DND-41 (cell line): ENCODE measurements around the gene CALR.

Source experiments
- ATAC-seq: fragments of 200-7000 bp; cut with Tn5 transposase; 3 replicates; pipeline ENCODE4 v1.9.1; 2021; ENCODE audit warnings: low read depth; ENCODE audit not compliant: insufficient read depth
- DNase-seq: peaks from one replicate; pipeline ENCODE4 v3.0.0-alpha.2; 2020
- H2AFZ ChIP-seq: 2 replicates; pipeline ENCODE4 v1.6.0; 2012; ENCODE audit warnings: low read depth, low read length
- H3K27ac ChIP-seq: 2 replicates; pipeline ENCODE4 v1.5.1; 2012; ENCODE audit warnings: low read length, inconsistent platforms
- H3K27me3 ChIP-seq: fragments of 200-600 bp; sonication (generic); 2 replicates; pipeline ENCODE4 v1.6.0; 2012; ENCODE audit warnings: low read length, mild to moderate bottlenecking, inconsistent platforms; ENCODE audit not compliant: insufficient read depth, poor library complexity
- H3K36me3 ChIP-seq: 2 replicates; pipeline ENCODE4 v1.5.1; 2012; ENCODE audit warnings: low read length, inconsistent platforms; ENCODE audit not compliant: insufficient read depth
- H3K4me1 ChIP-seq: 2 replicates; pipeline ENCODE4 v1.5.1; 2012; ENCODE audit warnings: mild to moderate bottlenecking, low read length; ENCODE audit not compliant: insufficient read depth
- H3K4me2 ChIP-seq: 2 replicates; pipeline ENCODE4 v1.6.0; 2012; ENCODE audit warnings: mild to moderate bottlenecking, moderate library complexity, low read length, inconsistent platforms; ENCODE audit not compliant: insufficient read depth
- H3K4me3 ChIP-seq, 2 experiments: fragments of 200-600 bp in 1 of 2; shearing (Covaris generic) in 1 of 2; 2 replicates each; pipeline ENCODE4 v1.5.1; 2012 to 2016; ENCODE audit warnings: inconsistent platforms in 2 of 2, low read length in 2 of 2, mild to moderate bottlenecking in 2 of 2, low read depth in 1 of 2, moderate library complexity in 1 of 2
- H3K79me2 ChIP-seq: 2 replicates; pipeline ENCODE4 v1.6.0; 2012; ENCODE audit warnings: low read length, inconsistent platforms; ENCODE audit not compliant: insufficient read depth
- H3K9ac ChIP-seq: 2 replicates; pipeline ENCODE4 v1.6.0; 2012; ENCODE audit warnings: low read depth, mild to moderate bottlenecking, inconsistent platforms, low read length, moderate library complexity
- H3K9me3 ChIP-seq: 2 replicates; pipeline ENCODE4 v1.5.1; 2012; ENCODE audit warnings: low read length, moderate library complexity, mild to moderate bottlenecking, inconsistent platforms; ENCODE audit not compliant: insufficient read depth, severe bottlenecking
- H4K20me1 ChIP-seq: 2 replicates; pipeline ENCODE4 v1.6.0; 2012; ENCODE audit warnings: low read length; ENCODE audit not compliant: insufficient read depth
- CTCF ChIP-seq: IDR thresholded peaks from 2 replicates; pipeline ENCODE4 v1.5.1; 2012; ENCODE audit warnings: borderline replicate concordance, low read length, moderate library complexity, mild to moderate bottlenecking; ENCODE audit not compliant: poor library complexity, severe bottlenecking; ENCODE audit errors: extremely low read depth
- EZH2 ChIP-seq: IDR thresholded peaks from 3 replicates; pipeline ENCODE4 v1.6.1; 2012; ENCODE audit warnings: borderline replicate concordance, low read depth, mild to moderate bottlenecking, moderate library complexity, low read length, inconsistent platforms; ENCODE audit not compliant: severe bottlenecking

The CALR gene

GRCh38 chr19:12930002-12930645, 8.3 kb upstream of the CALR start:
- H3K27me3 ChIP-seq: no peaks in the 10 kb centered on the region
- no peak for ATAC-seq
- peaks cover 65% of the 10 kb centered on the region for H3K36me3 ChIP-seq
- DNase-seq: no peak
- no peak overlapping the region for H3K4me3 ChIP-seq
- TF ChIP-seq EZH2 (no peak), CTCF (peak; percentile 37)
- H4K20me1 ChIP-seq: peaks cover 26% of the 10 kb centered on the region
- no peaks in the 10 kb centered on the region for H3K9me3 ChIP-seq
- H3K27ac ChIP-seq: no peak overlapping the region; the same call in 1 of the 2 replicates
- H3K79me2 ChIP-seq: peaks cover 54% of the 10 kb centered on the region
- H3K9ac ChIP-seq: no peak overlapping the region
- H3K4me2 ChIP-seq: peak overlapping the region; percentile 11; the same call in 1 of the 2 replicates
- no peak overlapping the region for H2AFZ ChIP-seq
- peaks cover 36% of the 10 kb centered on the region for H3K4me1 ChIP-seq

- no peaks in the 10 kb centered on the region for H3K27me3 ChIP-seq
- peak overlapping the region; percentile 97 for H3K27ac ChIP-seq
- TF ChIP-seq CTCF (no peak), EZH2 (no peak)
- DNase-seq: no peak
- H3K4me1 ChIP-seq: peaks cover 61% of the 10 kb centered on the region
- peak overlapping the region; percentile 91 for H3K9ac ChIP-seq
- peak overlapping the region; percentile 88 for H2AFZ ChIP-seq
- no peak for ATAC-seq
- no peaks in the 10 kb centered on the region for H3K9me3 ChIP-seq
- peaks cover 45% of the 10 kb centered on the region for H3K36me3 ChIP-seq
- H3K4me3 ChIP-seq: peak overlapping the region; percentile 80 to 95
- H3K4me2 ChIP-seq: peak overlapping the region; percentile 91
- peaks cover 49% of the 10 kb centered on the region for H3K79me2 ChIP-seq
- peaks cover 26% of the 10 kb centered on the region for H4K20me1 ChIP-seq
These were observed 5.8 kb upstream of the CALR start for GRCh38 chr19:12932392-12933286.

GRCh38 chr19:12933287-12934072, 4.9 kb upstream of the CALR start, which contains the start of gene FARSA:
FARSA (minus strand) TSS chr19:12933711; CDS start chr19:12933696, 15 bp downstream.
- Histone ChIP-seq H2AFZ (peak within 1 kb of the TSS; percentile 88), H3K27ac (peak within 1 kb of the TSS; percentile 97), H3K79me2 (peaks cover 50% of the 10 kb centered on the region), H3K4me1 (peaks cover 66% of the 10 kb centered on the region), H3K4me2 (peak within 1 kb of the TSS; percentile 91), H4K20me1 (peaks cover 21% of the 10 kb centered on the region), H3K9ac (peak within 1 kb of the TSS; percentile 91), H3K27me3 (no peaks in the 10 kb centered on the region), H3K36me3 (peaks cover 37% of the 10 kb centered on the region), H3K9me3 (no peaks in the 10 kb centered on the region), H3K4me3 (peak within 1 kb of the TSS; percentile 80 to 95)
- peak; percentile 63 for ATAC-seq
- TF ChIP-seq EZH2: no peak
- TF ChIP-seq CTCF: no peak
- peak; percentile 92 for DNase-seq
